Transverse colon (tissue), 4 donors: Measurements from ENCODE around the gene ZNF202. TPM values are rescaled to one million over a fixed set of nuclear protein-coding genes. Genes with fewer than 3 reads are reported as not detected.

Source experiments
- DNase-seq: peaks from one replicate; pipeline ENCODE4 v3.0.0-alpha.2; 2019
- H3K27ac ChIP-seq, 4 donors: fragments of 200-600 bp; sonication (generic); 2 replicates each; pipeline ENCODE4 v1.5.1; 2016 to 2018; ENCODE audit warnings: inconsistent platforms in 4 of 4
- H3K27me3 ChIP-seq: fragments of 200-600 bp; sonication (generic); 2 replicates; pipeline ENCODE4 v1.5.1; 2017; ENCODE audit warnings: inconsistent platforms
- H3K36me3 ChIP-seq, 4 donors: fragments of 200-600 bp; sonication (generic); 2 replicates each; pipeline ENCODE4 v1.5.1; 2017 to 2019; ENCODE audit warnings: inconsistent platforms in 4 of 4
- H3K4me1 ChIP-seq, 4 donors: fragments of 200-600 bp; sonication (generic); 2 replicates each; pipeline ENCODE4 v1.5.1; 2017 to 2020; ENCODE audit warnings: inconsistent platforms in 4 of 4
- H3K4me3 ChIP-seq, 4 donors: fragments of 200-600 bp; sonication (generic); 1 replicate in 1 of 4; 2 replicates in 3 of 4; pipeline versions ENCODE4 v1.5.1 to v1.6.1; 2017 to 2019; ENCODE audit warnings: inconsistent platforms in 4 of 4
- H3K9me3 ChIP-seq, 2 donors: fragments of 200-600 bp; sonication (generic); 2 replicates each; pipeline ENCODE4 v1.5.1; 2017 to 2019; ENCODE audit warnings: inconsistent platforms in 2 of 2
- EP300 ChIP-seq: sonication (generic); formaldehyde crosslinking; IDR thresholded peaks from one replicate; pipeline ENCODE4 v1.6.1; 2017; ENCODE audit warnings: antibody characterized with exemption, low read depth
- POLR2A ChIP-seq: fragments of 450-650 bp; IDR thresholded peaks from one replicate; pipeline ENCODE4 v1.6.1; 2016; ENCODE audit warnings: antibody characterized with exemption, mild to moderate bottlenecking, moderate library complexity
- POLR2AphosphoS5 ChIP-seq, 3 donors: sonication (generic); formaldehyde crosslinking; IDR thresholded peaks; one replicate each; pipeline ENCODE4 v1.6.1; 2016; ENCODE audit warnings: antibody characterized with exemption in 3 of 3
- WGBS, 2 donors: methylation state at CpG; one replicate each; pipeline ENCODE4 v1.1.5; 2018; ENCODE audit warnings: low coverage in 1 of 2; 5-methylcytosine and 5-hydroxymethylcytosine counted together
- in situ Hi-C, 4 donors: fragments of 200-750 bp; cut with MboI; loops; one replicate each; pipeline versions ENCODE4 v1.15.0 to v1.15.1; 2017; ENCODE audit warnings: low sequenced_read_pairs in 3 of 4, low pct_ligation_motif_present in 1 of 4, low pct_unique_long_range_greater_than_20kb in 1 of 4
- intact Hi-C: fragments of 100-400 bp; cut with DNase I; formaldehyde crosslinking; loops from one replicate; pipeline ENCODE4 v1.15.1; 2023; ENCODE audit warnings: low total_unique reads
- total RNA-seq, 4 donors: library from RNA; depleted of rRNA; stranded (reverse); fragments of >200 nt; gene quantifications; one replicate each; pipeline ENCODE4 v1.1.0, GENCODE V29; 2016
- TF ChIP-seq, protein P1 (sequence below), 5 experiments: fragments of 200-600 bp in 3 of 5; fragments of 450-650 bp in 2 of 5; sonication (generic) in 3 of 5; IDR thresholded peaks; 1 replicate in 2 of 5; 2 replicates in 3 of 5; pipeline ENCODE4 v1.5.1; 2016 to 2017; ENCODE audit warnings: antibody characterized with exemption in 5 of 5, inconsistent platforms in 3 of 5, mild to moderate bottlenecking in 2 of 5, moderate library complexity in 1 of 5

ZNF202 gene
- total RNA-seq, 4 donors from 2014 or later: 4.4 to 7.8 (median 6.2) TPM

GRCh38 chr11:123755813-123756212 lies 14.4 kb upstream of the ZNF202 start:
- in situ Hi-C loops: no loop called here
- 89 to 98% methylated on average over 3 of the region's 3 CpGs for WGBS, 2 donors

GRCh38 chr11:123755344-123755743 lies 13.9 kb upstream of the ZNF202 start:
- Histone ChIP-seq H3K36me3 (no peaks in the 10 kb centered on the region), H3K4me3 (no peak overlapping the region), H3K4me1 (no peaks in the 10 kb centered on the region), H3K9me3 (no peaks in the 10 kb centered on the region), H3K27ac (no peak overlapping the region), H3K27me3 (no peaks in the 10 kb centered on the region)
- DNase-seq: no peak
- intact Hi-C loops (no loop called here), in situ Hi-C loops (no loop called here)
- TF ChIP-seq POLR2AphosphoS5 (IDR thresholded peaks at IDR 0.05): no peak
- TF ChIP-seq POLR2A: no peak
- no peak for TF ChIP-seq EP300
- TF ChIP-seq, protein P1, sequence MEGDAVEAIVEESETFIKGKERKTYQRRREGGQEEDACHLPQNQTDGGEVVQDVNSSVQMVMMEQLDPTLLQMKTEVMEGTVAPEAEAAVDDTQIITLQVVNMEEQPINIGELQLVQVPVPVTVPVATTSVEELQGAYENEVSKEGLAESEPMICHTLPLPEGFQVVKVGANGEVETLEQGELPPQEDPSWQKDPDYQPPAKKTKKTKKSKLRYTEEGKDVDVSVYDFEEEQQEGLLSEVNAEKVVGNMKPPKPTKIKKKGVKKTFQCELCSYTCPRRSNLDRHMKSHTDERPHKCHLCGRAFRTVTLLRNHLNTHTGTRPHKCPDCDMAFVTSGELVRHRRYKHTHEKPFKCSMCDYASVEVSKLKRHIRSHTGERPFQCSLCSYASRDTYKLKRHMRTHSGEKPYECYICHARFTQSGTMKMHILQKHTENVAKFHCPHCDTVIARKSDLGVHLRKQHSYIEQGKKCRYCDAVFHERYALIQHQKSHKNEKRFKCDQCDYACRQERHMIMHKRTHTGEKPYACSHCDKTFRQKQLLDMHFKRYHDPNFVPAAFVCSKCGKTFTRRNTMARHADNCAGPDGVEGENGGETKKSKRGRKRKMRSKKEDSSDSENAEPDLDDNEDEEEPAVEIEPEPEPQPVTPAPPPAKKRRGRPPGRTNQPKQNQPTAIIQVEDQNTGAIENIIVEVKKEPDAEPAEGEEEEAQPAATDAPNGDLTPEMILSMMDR (IDR thresholded peaks at IDR 0.05): no peak

More at GRCh38 chr11:123755813-123756212, 14.4 kb upstream of the ZNF202 start:
- intact Hi-C loops: no loop called here
- Histone ChIP-seq H3K4me3 (no peak overlapping the region), H3K4me1 (no peaks in the 10 kb centered on the region), H3K9me3 (no peaks in the 10 kb centered on the region), H3K27ac (no peak overlapping the region), H3K27me3 (no peaks in the 10 kb centered on the region), H3K36me3 (no peaks in the 10 kb centered on the region)
- no peak for DNase-seq
- no peak for TF ChIP-seq EP300
- TF ChIP-seq, protein P1 (IDR thresholded peaks at IDR 0.05): no peak
- TF ChIP-seq POLR2AphosphoS5 (IDR thresholded peaks at IDR 0.05): no peak

DNA sequence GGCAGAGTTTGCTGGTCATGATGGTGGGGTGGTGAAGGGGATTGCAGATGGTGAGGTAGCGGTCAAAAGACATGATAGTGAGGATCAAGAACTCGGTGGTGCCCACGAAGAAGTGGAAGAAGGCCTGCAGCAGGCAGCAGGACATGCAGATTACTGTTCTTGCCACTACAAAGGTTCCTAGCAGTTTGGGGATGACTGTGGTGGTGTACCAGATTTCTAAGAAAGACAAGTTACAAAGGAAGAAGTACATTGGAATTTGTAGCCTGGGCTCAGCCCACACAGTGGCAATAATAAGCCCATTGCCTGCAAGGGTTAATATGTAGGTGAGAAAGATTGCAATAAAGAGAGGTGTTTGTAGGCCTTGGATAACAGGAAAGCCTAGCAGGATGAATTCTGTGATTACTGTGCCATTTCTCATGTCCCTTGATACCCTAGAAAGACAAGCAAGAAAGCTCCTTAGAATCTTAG lies 12.7 kb upstream of the ZNF202 start, which contains the start of gene OR6X1:
Gene OR6X1 (minus strand): TSS at position 418 of the 468 bp plus-strand sequence. CDS start 0 bp downstream, at position 418.
- H3K36me3 ChIP-seq: no peaks in the 10 kb centered on the region
- no peaks in the 10 kb centered on the region for H3K9me3 ChIP-seq
- H3K4me3 ChIP-seq: no peak within 1 kb of the TSS
- DNase-seq: no peak
- intact Hi-C loops: no loop called here
- no peaks in the 10 kb centered on the region for H3K27me3 ChIP-seq
- 67 to 88% methylated on average over 1 to 3 of the region's 3 CpGs for WGBS, 2 donors
- H3K27ac ChIP-seq: no peak within 1 kb of the TSS
- TF ChIP-seq EP300 (no peak), POLR2AphosphoS5 (IDR thresholded peaks at IDR 0.05) (no peak), POLR2A (no peak)
- TF ChIP-seq, protein P1 (IDR thresholded peaks at IDR 0.05): no peak
- H3K4me1 ChIP-seq: no peaks in the 10 kb centered on the region
- in situ Hi-C loops: no loop called here

DNA sequence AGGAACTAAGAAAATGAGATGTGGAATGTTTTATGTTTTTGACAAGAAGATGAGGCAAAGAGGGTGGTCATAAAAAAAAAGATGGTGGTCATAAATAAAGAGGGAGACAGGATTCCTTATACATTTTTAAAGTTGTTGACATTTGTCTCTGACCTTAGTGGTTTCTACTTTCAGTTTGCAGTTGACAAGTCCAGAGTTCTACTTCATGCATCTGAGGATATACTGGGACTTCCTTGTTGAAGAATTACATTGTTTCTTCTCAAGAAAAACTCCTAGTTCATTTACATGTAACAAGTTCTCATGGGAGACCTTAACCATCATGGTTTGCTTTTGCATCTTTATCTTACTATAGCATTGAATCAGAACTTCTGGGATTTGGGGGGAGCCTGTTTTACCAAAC lies 11.7 kb upstream of the ZNF202 start:
- no peaks in the 10 kb centered on the region for H3K4me1 ChIP-seq
- DNase-seq: no peak
- no peaks in the 10 kb centered on the region for H3K36me3 ChIP-seq
- in situ Hi-C loops (no loop called here), intact Hi-C loops (no loop called here)
- no peak overlapping the region for H3K27ac ChIP-seq
- no peak for TF ChIP-seq EP300
- no peak for TF ChIP-seq POLR2A
- TF ChIP-seq, protein P1 (IDR thresholded peaks at IDR 0.05): no peak
- no peak for TF ChIP-seq POLR2AphosphoS5 (IDR thresholded peaks at IDR 0.05)
- H3K4me3 ChIP-seq: no peak overlapping the region
- H3K27me3 ChIP-seq: no peaks in the 10 kb centered on the region
- no peaks in the 10 kb centered on the region for H3K9me3 ChIP-seq
